Testis (tissue), 2 donors: ENCODE results near the gene FAM169A.

Source experiments
- CTCF ChIP-seq, 3 experiments: fragments of 450-650 bp in 2 of 3; fragments of 200-600 bp in 1 of 3; sonication (generic) in 1 of 3; IDR thresholded peaks; one replicate each; pipeline ENCODE4 v1.5.1; 2016 to 2019; ENCODE audit warnings: antibody characterized with exemption in 3 of 3, mild to moderate bottlenecking in 2 of 3, moderate library complexity in 1 of 3
- POLR2A ChIP-seq: fragments of 450-650 bp; IDR thresholded peaks from one replicate; pipeline ENCODE4 v1.6.1; 2017; ENCODE audit warnings: antibody characterized with exemption, mild to moderate bottlenecking, moderate library complexity

GRCh38 chr5:74875994-74876791 is 10.0 kb upstream of the FAM169A start:
- TF ChIP-seq POLR2A (no peak), CTCF (IDR thresholded peaks at IDR 0.05) (no peak)
